Measurements from ENCODE around the gene TNFAIP8.
"Not testable (repeated sequence)": the region's sequence is repeated elsewhere in the genome, so short reads cannot be mapped to it uniquely, and the experiment has no call there.

The TNFAIP8 gene

GRCh38 chr5:119426057-119426456 is 70.2 kb downstream of the TNFAIP8 start:
- FAIRE-seq (no peak), DNase-seq (ENCODE audit: insufficient read length, low spot score) (no peak)

GRCh38 chr5:119427060-119427459 is 71.2 kb downstream of the TNFAIP8 start:
- no peak for DNase-seq (ENCODE audit: insufficient read length, low spot score)
- TF ChIP-seq CTCF (IDR thresholded peaks at IDR 0.05; ENCODE audit: insufficient read depth, missing control alignments) = no peak
- FAIRE-seq = no peak

More at GRCh38 chr5:119426057-119426456, 70.2 kb downstream of the TNFAIP8 start:
- TF ChIP-seq CTCF (IDR thresholded peaks at IDR 0.05; ENCODE audit: insufficient read depth, missing control alignments) = no peak

- not testable (repeated sequence) for FAIRE-seq; DNase-seq (ENCODE audit: insufficient read length, low spot score)
Measured at GRCh38 chr5:119427596-119427995, 71.8 kb downstream of the TNFAIP8 start.

- not testable (repeated sequence) for FAIRE-seq; DNase-seq (ENCODE audit: insufficient read length, low spot score)
Measured at GRCh38 chr5:119428166-119428565, 72.3 kb downstream of the TNFAIP8 start.

GRCh38 chr5:119428574-119428973 is 72.8 kb downstream of the TNFAIP8 start:
- FAIRE-seq; DNase-seq (ENCODE audit: insufficient read length, low spot score): not testable (repeated sequence)

- not testable (repeated sequence) for FAIRE-seq; DNase-seq (ENCODE audit: insufficient read length, low spot score)
Measured at GRCh38 chr5:119432674-119433237, 76.9 kb downstream of the TNFAIP8 start.

GRCh38 chr5:119435436-119436132 is 79.8 kb downstream of the TNFAIP8 start:
- FAIRE-seq (no peak), DNase-seq (ENCODE audit: insufficient read length, low spot score) (no peak)
- peak; percentile 39 for TF ChIP-seq CTCF (IDR thresholded peaks at IDR 0.05; ENCODE audit: insufficient read depth, missing control alignments)

- not testable (repeated sequence) for DNase-seq (ENCODE audit: insufficient read length, low spot score); FAIRE-seq
Measured at GRCh38 chr5:119437785-119438586, 82.2 kb downstream of the TNFAIP8 start.

GRCh38 chr5:119438587-119438917 is 82.7 kb downstream of the TNFAIP8 start:
- FAIRE-seq; DNase-seq (ENCODE audit: insufficient read length, low spot score): not testable (repeated sequence)

GRCh38 chr5:119439140-119439631 is 83.4 kb downstream of the TNFAIP8 start:
- FAIRE-seq = no peak
- TF ChIP-seq CTCF (IDR thresholded peaks at IDR 0.05; ENCODE audit: insufficient read depth, missing control alignments) = no peak
- no peak for DNase-seq (ENCODE audit: insufficient read length, low spot score)

- not testable (repeated sequence) for DNase-seq (ENCODE audit: insufficient read length, low spot score); FAIRE-seq
Measured at GRCh38 chr5:119439632-119440031, 83.8 kb downstream of the TNFAIP8 start.

- not testable (repeated sequence) for DNase-seq (ENCODE audit: insufficient read length, low spot score)
Measured at GRCh38 chr5:119444643-119445042, 88.8 kb downstream of the TNFAIP8 start.

More at GRCh38 chr5:119444643-119445042, 88.8 kb downstream of the TNFAIP8 start:
- FAIRE-seq = not testable (repeated sequence)
